Measurements from ENCODE around the gene KDM4E.
"Not testable (repeated sequence)": the region's sequence is repeated elsewhere in the genome, so short reads cannot be mapped to it uniquely, and the experiment has no call there.

Gene KDM4E

DNA sequence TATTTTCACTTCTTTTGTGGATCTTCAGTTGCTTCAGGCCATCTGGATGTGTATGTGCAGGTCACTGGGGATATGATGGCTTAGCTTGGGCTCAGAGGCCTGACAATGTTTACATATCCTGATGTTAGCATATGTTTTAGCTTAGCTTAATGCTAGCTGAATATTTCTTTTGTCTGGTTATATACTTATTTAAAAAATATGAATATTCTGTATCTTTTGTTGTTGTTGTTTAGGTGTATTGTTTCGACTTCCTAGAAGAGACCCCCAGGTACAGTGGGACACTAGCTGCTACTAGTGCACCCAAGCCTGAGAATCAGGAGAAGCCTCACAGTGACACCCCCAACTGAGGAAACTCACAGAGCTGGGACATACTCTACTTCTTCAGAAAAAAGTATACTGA lies at the start of gene KDM4E:
Gene KDM4E (plus strand): TSS at position 301 of the 400 bp plus-strand sequence. CDS start 300 bp downstream, outside the sequence.
- no peak for DNase-seq

DNA sequence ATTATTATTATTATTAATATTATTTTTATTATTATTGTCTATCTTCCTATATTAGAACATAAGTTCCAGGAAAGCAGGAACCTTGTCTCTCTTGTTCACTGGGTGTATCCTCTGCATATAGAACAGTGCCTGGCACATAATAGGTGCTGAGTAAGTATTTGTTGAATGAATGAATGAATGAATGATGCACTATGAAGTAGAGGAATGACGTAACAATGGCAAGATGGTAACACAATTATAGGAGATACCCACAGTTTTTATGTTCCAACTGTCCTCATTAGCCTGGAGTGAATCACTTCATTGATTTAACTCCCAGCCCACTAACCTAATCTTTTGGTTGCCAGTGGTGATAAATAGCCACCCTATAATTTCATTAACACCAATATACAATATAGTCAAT lies 49.5 kb upstream of the KDM4E start:
- no peak for DNase-seq

DNA sequence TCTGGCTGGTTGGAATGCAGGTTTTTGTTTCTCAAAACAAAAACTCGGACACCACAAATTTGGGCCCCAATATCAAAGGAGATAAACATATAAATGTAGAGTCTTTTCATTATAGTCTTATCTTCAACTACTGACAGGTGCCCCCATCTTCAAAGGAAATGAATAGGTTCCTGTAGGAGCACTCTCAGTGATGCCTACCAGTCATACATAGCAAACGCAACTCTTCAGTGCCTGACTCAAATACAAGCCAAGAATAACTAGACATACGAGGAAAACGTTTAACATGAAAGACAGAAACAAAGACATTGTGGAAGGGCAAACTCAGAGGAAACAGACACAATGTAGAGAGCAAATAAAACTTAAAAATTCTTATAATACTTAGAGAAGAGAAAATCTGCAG lies 37.7 kb upstream of the KDM4E start:
- no peak for DNase-seq

DNA sequence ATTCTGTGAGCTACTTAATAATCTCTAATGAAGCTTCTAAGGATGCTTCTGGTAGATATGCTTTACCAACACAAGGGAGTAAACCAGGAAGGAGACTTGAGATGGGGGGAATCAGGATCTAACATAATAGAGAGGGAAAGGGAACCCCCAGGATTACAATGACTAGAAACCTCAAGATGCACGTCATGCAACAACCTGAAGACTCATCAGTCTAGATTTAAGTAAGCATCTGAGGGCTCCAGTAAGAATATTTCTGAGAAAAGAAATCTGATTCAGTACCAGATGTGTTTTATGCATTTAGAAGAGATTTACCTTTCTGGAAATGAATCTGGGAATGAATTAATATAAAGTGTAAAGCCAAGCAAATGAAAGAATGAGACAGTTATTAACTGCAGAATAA lies 36.3 kb upstream of the KDM4E start:
- DNase-seq, result no peak

DNA sequence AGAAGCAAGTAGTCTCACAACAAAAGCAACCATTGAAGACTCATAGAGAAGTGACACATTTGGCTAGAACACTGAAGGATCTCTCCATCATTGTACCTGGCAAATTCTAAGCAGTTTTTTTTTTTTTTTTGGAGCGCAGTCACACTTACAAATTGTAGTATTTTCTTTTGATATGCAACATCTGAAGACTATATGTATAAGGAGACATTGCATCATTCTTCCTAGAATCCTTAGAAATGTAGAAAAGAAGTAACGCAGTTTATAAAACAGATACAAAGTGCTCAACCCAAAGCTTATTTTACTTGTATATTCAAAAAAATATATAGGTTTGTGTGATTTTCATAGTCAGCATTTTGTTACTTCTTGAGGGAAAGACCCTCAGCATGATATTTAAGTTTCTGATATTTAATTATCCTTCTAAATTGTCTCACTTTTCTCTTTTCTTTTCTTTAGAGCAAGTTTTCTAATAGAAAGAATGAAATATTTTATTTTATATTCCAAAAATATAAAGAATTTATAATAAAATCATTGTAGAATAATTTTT lies 31.6 kb upstream of the KDM4E start:
- no peak for DNase-seq

DNA sequence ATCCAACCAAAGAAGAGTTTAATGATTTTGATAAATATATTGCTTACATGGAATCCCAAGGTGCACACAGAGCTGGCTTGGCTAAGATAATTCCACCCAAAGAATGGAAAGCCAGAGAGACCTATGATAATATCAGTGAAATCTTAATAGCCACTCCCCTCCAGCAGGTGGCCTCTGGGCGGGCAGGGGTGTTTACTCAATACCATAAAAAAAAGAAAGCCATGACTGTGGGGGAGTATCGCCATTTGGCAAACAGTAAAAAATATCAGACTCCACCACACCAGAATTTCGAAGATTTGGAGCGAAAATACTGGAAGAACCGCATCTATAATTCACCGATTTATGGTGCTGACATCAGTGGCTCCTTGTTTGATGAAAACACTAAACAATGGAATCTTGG lies 27.6 kb upstream of the KDM4E start:
- no peak for DNase-seq

DNA sequence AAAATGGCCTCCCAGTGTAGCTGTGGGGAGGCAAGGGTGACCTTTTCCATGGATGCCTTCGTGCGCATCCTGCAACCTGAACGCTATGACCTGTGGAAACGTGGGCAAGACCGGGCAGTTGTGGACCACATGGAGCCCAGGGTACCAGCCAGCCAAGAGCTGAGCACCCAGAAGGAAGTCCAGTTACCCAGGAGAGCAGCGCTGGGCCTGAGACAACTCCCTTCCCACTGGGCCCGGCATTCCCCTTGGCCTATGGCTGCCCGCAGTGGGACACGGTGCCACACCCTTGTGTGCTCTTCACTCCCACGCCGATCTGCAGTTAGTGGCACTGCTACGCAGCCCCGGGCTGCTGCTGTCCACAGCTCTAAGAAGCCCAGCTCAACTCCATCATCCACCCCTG lies 26.8 kb upstream of the KDM4E start:
- DNase-seq, result no peak

DNA sequence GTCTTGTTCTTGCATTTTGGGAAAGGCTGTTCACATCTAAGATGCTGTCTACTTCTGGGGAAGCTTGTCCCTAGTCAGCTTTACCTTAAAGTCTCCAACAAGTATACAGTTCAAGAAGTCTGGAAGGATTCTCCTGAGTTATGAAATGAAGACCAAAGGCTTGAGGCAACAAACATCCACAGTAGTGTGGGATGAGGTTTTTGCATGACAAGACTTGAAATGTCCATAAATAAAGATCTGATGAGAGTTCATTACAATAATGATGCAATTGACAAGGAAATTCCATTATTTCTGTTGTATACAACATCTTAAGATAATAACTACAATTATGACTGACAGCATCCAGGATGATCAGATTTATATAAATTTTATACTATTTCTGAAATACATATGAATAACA lies 21.3 kb upstream of the KDM4E start:
- DNase-seq, result no peak

DNA sequence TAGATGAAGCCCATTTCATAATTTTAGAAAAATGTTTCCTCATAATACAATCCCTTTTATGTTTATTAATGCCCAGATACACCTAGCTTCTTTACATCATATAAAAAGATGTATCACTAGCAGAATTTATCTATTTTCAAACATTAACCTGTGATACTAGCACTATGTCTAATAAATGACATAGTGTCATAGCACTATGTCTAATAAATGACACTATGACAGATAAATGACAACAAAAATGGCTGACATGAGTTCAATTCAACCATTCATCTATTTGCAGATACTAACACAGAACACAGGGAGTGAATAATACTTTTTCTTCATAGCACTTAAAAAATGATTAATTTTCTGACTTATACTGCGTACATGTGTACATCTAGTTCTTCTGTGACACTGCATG lies 19.4 kb upstream of the KDM4E start:
- DNase-seq, result no peak

DNA sequence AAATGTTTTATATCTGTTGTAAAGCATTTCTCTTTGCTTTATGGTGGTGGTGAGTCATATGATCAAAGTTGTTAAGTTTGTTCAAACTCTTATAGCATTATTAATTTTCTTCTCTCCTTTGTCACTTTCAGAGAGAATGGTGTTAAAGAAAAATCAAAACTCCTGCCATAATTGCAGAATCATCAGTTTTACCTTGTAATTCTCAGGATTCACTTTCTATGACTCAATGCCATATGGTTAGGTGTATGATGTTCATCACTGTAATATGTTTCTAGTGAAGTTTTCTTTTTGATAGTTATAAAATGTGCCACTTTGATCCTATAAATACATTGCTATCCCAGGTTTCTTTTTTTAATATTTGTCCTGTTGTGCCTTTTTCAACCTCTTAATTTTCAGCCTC lies 13.7 kb upstream of the KDM4E start:
- no peak for DNase-seq

DNA sequence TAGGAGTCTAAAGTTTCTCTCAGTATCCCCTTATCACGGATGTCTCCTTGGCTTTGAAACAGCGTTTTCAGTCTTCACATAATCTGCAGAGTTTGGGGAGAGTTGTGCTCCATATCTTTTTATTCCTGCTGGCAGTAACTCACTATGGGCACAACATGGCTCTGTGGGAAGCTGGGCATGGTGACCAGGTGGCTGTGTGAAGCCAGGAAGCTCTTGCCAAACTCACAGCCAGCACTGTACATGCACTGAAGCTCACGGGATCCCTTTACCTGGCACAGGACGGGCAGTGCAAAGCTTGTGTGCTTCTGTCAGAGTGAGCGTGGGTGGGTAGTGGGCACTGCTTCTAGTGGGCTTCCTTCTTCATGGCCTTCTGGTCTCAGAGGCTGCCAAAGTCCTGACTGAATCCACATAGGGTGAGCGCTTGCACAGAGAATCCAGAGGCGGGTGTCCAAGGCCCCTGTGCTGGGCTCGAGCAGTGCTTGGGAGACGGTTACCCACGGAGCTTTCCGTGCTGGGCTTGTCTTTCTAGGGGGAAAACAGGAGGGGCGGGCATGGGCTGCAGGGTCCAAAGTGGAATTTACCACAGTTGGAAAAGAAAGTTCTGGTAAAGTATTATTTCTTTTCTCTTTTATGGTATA lies 10.8 kb upstream of the KDM4E start:
- no peak for DNase-seq

DNA sequence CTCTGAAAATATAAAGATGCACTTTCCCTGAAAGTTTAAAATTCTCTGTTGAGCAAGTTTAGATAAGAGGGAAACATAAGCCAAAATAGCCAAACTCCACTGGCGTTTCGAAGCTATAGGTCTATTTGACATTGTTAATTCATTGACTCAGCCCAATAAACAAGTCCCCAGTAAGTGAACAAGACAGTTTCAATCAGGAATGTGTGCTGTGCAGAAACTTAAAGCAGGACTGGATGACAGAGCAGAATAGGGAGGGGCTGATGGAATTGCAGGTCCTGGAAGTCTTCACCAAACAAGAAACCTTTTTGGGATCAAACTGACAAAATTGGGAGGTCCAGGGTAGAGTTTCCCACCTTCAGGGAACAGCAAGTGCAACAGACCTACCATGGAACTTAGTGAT lies 8.9 kb upstream of the KDM4E start:
- DNase-seq, result no peak

DNA sequence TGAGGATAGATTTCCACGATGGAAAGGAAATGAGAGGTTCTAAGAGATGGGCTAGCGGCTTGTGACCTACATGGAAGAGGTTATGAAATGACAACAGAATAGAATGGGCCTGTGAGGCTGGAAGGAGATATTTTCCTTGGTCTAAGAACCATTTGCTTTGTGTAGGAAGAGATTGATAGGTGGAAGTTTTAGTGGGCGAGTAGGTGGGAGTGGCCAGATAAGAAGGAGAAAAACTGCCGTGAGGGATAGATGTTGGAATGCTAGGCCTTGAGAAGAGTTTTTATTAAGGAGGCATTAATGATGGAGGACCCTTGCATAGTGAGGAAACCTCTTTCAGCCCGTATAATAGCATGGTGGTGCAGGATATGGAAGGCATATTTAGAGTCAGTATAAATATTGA lies 3.6 kb upstream of the KDM4E start:
- not testable (repeated sequence) for DNase-seq

DNA sequence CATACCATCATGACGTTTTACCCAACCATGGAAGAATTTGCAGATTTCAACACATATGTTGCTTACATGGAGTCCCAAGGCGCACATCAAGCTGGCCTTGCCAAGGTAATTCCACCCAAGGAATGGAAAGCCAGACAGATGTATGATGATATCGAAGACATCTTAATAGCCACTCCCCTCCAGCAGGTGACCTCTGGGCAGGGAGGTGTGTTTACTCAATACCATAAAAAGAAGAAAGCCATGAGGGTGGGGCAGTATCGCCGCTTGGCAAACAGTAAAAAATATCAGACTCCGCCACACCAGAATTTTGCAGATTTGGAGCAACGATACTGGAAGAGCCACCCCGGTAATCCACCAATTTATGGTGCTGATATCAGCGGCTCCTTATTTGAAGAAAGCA lies 536 bp downstream of the KDM4E start:
- DNase-seq, result not testable (repeated sequence)

DNA sequence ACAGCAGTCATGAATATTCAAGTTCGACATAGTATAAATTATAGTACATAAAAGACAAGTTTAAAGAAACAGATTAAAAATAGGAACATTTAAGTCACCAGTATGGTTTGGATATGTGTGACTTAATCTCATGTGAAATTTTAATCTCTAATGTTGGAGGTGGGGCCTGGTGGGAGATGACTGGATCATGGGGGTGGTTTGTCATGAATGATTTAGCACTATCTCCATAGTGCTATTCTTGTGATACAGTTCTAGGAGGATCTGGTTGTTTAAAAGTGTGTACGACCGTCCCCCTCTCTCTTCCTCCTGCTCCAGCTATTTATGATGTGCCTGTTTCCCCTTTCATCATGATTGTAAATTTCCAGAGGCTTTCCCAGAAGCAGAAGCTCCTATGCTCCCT lies 3.3 kb downstream of the KDM4E start:
- no peak for DNase-seq

DNA sequence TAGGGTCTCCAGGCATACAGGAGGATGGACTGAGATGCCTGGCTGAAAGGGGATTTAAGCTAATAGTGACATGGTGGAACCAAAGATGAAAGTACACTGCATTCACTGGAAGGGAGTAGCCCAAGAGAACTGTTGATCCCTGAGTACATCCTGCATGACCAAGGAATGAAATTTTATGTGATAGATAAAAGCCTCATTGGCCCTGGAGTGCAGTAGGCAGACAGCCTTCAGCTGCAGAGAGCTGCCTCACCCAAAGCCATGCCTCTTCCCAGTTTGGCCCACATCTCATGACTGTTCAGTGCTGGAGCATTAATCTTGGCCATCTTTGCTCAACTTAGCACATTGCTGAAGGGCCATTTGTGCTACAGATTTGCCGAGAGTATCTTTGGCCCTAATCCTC lies 8.0 kb downstream of the KDM4E start:
- no peak for DNase-seq

DNA sequence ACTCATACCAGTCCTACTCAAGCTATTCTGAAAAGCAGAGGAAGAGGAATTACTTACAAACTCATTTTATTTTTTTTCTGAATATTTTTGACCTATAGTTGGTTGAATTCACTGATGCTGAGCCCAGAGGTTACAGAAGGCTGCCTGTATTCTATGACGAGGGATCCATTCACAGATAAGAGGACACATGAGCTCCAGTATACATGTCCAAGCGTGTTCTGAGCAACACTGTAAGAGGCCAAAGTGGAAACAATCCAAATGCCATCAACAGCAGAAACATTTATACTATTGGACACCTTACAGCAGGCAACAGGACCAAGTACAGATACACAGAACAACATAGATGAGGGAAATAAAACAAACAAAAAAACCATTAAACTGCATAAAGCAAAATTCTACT lies 10.3 kb downstream of the KDM4E start:
- no peak for DNase-seq

DNA sequence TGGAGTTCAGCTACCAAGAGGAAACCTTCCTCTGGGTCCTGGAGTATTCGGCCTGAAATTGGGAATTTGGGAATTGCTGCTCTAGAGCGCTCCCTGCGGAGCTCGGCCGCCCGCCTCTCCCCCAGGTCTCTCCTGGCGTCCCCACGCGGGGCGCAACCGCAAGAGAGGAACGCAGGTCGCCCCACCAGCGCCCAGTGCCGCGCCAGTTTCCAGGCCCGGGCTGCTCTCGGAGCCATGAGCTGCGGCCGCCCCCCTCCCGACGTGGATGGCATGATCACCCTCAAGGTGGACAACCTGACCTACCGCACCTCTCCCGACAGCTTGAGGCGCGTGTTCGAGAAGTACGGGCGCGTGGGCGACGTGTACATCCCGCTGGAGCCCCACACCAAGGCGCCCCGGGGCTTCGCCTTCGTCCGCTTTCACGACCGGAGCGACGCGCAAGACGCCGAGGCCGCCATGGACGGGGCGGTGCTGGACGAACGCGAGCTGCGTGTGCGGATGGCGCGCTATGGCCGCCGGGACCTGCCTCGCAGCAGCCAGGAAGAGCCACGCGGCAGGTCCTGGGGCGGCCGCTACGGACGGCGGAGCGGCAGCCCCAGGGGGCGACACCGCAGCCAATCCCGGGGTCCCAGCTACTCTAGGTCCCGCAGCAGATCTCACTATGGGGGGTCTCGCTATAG lies 12.4 kb downstream of the KDM4E start:
- DNase-seq, result not testable (repeated sequence)

DNA sequence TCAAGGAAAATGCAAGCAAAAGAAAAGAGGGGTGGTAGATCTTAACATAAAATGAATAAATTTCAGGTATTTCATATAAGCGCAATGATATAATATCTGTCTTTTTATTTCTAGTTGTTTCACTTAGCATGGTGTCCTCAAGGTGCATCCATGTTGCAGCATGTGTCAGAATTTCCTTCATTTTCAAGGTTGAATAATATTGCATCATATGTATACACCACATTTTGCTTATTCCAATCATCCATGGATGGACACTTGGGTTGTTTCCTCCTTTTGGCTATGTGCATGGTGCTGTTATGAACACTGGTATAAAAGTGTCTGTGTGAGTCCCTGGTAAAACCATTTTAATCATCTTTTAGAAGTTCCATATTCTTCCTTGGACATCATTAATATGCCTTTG lies 17.2 kb downstream of the KDM4E start:
- no peak for DNase-seq

DNA sequence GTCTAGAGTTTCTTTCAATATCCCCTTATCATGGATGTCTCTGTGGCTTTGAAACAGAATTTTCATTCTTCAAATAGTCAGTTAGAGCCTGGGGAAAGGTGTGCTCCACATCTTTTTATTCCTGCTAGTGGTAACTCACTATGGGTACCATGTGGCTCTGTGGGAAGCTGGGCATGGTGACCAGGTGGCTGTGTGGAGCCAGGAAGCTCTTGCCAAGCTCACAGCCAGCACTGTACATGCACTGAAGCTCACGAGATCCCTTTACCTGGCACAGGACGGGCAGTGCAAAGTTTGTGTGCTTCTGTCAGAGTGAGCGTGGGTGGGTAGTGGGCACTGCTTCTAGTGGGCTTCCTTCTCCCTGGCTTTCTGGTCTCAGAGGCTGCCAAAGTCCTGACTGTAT lies 17.8 kb downstream of the KDM4E start:
- no peak for DNase-seq

DNA sequence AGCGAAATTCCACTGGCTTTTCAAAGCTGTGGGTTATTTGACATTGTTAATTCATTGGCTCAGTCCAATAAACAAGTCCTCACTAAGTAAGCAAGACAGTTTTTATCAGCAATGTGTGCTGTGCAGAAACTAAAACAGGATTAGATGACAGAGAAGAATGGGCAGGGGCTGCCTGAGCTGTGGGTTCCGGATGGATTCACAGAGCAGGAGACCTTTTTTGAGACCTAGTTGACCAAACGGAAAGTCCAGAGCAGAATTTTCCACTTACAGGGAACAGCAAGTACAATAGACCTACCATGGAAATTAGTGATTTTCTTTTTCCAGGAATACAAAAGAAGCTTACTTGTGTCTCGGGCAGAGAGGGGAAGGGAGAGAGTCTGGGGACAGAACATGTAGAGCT lies 19.0 kb downstream of the KDM4E start:
- DNase-seq, result no peak

DNA sequence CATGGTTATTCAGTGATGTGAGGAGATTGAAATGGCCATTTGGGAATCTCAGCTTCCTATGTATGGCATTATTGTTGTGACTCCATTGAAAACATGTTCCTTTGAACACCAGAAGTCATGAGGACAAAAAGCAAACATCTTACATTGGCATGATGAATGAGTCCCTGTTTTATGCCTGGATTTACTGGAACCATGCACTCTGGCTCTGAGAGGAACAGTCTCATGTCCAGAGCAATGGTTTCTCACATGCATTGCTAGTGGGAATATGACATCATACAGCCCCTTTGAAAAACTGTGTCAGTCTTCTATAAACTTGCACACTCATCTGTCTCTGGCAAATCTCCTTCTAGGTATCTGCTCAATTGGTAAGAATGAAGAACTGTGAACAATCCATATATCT lies 20.8 kb downstream of the KDM4E start:
- no peak for DNase-seq

DNA sequence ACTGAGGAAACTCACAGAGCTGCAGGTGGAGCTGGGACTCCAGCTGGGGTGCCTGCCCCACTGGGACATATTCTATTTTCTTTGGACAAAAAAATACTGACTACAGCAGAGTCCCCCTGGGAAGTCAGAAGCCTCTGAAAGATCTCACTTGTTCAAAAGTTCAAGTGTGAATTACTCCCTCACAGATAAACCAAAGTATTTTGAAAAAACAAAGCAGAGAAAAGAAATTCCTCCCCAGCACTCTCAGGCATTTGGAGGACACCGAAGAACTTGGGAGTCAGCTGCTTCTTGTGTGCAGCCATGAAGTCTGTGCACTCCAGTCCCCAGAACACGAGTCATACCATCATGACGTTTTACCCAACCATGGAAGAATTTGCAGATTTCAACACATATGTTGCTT lies 24.1 kb downstream of the KDM4E start, which contains the start of gene KDM4F:
Gene KDM4F (plus strand): TSS at position 301 of the 400 bp plus-strand sequence.
- DNase-seq, result not testable (repeated sequence)

DNA sequence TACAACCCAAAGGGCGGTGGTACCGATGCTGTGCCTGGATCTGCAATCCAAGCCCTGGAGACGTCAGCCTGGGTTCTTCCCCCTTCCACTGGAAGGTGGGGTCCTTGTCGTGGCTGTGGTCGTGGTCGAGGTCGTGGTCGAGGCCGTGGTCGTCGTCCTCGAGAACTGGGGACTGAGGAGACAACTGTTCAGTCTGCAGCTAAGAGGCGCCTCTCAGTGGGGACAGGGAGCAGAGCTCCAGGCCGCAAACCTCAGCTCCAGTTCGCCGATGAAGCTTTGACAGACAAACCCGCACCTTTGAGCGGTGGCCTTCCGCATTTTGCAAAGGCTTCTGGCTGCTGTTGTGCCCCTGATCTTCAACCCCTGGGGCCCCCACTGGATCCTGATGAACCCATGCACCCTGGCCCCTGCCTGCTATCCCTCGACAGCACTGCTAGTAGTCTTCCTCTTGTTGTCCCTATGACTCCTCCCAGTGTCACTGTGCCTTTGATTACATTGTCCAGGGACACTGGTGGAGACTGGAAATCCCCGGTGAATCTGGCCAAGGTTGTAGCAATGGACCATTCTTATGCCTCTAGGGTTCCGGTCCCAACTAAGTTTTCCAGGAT lies 25.6 kb downstream of the KDM4E start:
- DNase-seq, result no peak

Data from NCI-H510A (cell line).